Uterus (tissue), 2 donors: Measurements from ENCODE around the gene NADSYN1.

ENCODE experiments used
- CTCF ChIP-seq, 4 experiments: fragments of 200-600 bp in 2 of 4; fragments of 450-650 bp in 2 of 4; sonication (generic) in 2 of 4; IDR thresholded peaks; one replicate each; pipeline ENCODE4 v1.5.1; 2016 to 2019; ENCODE audit warnings: antibody characterized with exemption in 4 of 4, mild to moderate bottlenecking in 2 of 4, moderate library complexity in 1 of 4
- POLR2A ChIP-seq, 2 donors: fragments of 450-650 bp; IDR thresholded peaks; one replicate each; pipeline ENCODE4 v1.6.1; 2016; ENCODE audit warnings: antibody characterized with exemption in 2 of 2, mild to moderate bottlenecking in 1 of 2, moderate library complexity in 1 of 2

GRCh38 chr11:71478528-71478840 is 25.5 kb downstream of the NADSYN1 start:
- TF ChIP-seq CTCF (IDR thresholded peaks at IDR 0.05) (no peak), POLR2A (IDR thresholded peaks at IDR 0.05) (no peak)
